GM18508 (cell line): ENCODE measurements around the gene SPACA4.
"Not testable (repeated sequence)": the region's sequence is repeated elsewhere in the genome, so short reads cannot be mapped to it uniquely, and the experiment has no call there.

ENCODE experiments used
- ATAC-seq: cut with Tn5 transposase; IDR thresholded peaks from one replicate; pipeline ENCODE4 v1.9.1; 2021; ENCODE audit warnings: moderate number of reproducible peaks; ENCODE audit not compliant: insufficient read depth, unreplicated experiment

Gene SPACA4

DNA sequence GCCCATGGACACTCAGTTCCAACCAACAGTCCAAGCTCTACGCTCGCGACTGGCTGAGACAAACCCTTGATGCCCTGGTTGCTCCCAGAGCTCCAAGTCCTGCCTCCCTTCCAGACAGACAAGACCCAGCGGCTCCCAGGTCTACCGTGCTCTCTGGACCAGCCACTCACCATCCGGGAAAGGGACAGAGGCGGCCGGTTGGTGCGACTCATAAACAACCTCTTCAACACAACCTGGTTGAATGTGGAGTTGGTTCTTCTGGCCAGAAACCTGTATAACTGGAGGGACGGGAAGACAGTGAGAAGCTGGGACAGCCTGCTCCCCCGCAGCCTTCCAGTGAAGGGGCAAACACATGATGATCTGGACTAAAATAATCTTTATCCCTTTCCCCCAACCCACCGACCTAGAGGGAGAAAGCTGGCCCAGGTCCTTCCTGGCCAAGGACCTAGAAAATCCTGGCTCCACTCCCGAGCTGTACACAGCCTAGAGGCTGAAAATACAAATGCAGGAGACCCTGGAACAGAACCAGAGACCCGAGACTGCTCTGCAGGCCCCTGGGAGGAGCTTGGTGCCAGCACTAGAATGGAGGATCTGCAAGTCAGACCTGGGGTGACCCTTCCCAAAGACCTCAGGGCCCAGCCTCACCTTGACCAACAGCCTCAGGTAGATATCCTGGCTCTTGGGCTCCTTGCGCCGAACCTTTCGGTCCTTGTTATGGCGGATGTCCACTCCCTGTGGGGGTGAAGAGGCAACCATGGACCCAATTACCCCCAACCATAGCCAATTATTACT, 10.8 kb downstream of the SPACA4 start:
- ATAC-seq = no peak

DNA sequence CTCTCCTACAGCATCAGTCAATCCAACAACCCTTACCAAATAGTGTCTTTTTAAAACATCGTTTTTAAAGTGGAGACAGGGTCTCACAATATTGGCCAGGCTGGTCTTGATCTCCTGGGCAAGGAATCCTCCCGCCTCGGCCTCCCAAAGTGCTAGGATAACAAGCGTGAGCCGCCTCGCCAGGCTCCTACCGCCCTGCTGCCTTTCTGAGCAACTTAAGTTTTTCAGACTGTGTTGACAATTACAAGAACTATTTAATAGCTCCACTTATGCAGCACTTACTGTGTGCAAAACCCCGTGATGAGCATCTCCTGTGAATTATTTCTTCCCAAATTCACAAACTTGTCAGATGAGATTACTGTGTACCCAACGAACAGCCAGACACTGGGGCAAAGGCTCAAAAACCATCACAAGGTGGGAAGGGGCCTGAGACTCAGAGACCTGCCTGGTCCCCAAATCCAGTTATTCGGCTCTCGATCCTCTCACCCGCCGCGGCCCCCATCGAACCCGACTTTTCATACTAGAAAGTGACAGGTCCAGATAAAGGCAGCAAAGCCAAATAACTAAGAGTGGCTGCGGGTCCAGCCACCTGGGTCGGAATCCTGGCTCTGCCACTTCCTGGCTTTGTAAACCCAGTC, 11.9 kb downstream of the SPACA4 start:
- ATAC-seq = no peak

DNA sequence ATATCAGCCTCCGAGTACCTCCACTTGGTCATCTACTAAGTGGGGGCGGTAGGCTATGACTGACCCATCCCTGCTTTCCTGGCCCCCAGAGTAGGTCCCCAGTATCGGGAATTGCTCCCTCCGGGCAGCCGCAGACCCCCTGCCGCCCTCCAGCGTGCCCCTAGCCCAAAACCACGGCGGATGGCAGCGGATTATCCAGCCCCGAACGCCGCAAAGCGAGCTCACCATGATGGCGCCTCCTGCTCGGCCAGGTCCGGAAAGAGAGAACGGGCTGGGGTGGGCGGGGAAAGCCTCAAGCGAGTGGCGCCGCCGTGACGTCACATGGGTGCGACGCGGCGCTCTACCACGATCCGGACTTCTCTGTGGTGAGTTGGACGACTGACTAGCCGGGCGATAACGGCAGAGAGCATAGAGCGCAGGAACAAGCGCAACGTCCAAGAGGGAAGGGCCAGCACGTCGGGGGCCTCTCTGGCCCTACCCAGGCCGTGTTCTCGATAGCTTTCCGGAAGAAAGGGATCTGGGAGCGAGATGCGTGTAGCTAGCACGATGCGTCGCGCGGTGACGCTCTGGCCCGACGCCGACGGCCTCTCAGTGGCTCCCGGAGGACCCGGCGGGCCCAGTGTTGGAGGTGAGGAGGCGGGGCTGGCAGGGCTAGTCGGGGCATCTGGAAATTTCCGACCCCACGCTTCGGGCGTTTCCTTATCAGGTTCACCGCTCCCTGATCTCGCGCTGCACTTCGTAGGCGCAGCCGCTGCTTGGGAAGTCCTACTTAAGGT, 12.6 kb downstream of the SPACA4 start, which contains the start of the genes RPL18 and SPHK2:
Gene RPL18, minus strand, starts transcription at position 263 of the 776 bp plus-strand sequence. Its CDS starts 35 bp downstream, at position 228.
Gene SPHK2, plus strand, starts transcription at position 591 of the 776 bp plus-strand sequence. CDS start 1,009 bp downstream, outside the sequence.
- peak; percentile 76 for ATAC-seq

DNA sequence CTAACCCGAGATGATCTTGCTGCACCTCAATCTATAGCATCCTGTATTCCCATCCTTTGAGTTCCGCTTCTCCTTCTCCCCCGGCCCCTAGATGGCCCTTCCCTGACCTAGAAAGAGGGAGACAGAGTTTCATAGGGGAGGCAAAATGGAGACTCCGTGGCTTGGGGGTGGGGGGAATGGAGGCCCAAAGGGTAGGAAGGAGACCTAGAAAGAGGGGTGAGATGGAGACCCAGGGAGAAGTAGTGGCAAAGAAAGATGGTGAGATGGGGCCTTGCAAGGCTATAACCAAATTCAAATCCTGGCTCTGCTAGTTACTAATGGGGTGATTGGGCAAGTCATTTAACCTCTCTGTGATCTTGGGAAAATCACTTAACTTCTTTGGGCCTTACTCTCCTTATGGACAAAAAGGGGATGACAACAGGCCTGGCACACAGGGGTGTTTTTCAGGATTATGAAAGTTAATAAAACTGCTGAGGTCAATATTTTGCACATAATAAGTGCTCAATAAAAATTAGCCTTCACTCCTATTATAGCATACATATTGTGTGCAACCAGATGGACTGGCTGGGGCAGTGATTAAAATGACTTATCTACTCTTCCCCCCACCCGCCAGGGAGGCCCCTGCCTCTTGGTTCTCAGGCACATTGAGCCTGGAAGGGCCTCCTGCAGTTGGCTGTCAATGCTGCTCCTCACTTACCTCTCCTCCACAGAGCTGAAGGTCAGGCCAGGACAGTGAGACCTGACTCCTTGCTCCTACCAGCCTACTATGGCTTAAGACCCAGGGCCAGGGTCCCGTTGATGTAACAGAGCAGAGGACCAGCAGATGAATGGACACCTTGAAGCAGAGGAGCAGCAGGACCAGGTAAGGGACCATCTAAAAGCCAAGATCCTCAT, 13.4 kb downstream of the SPACA4 start:
- ATAC-seq = no peak

DNA sequence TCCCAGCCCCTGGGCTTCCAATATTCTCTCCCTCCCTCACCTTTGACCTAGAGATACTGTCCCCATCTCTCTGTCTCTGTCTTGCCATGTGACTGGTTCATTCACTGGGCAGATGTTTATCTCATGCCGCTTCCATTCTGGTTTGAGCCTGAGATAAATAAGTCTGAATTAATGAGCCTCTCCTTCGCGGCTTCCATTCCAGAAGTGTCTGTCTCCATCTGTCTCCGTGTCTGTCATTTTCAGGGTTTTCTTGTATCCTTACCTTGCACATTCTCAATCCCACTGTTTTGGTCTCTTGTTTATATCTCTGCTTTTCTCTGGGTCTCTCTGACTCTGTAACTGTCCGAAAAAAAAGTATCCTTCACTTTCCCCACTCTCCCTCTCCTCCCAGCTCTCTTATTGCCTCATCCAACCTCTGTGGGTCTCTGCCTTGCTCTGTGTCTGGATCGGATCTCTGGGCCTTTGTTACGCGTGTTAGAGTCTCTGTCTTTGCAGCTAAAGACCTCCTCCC, 17.1 kb downstream of the SPACA4 start:
- ATAC-seq = no peak

DNA sequence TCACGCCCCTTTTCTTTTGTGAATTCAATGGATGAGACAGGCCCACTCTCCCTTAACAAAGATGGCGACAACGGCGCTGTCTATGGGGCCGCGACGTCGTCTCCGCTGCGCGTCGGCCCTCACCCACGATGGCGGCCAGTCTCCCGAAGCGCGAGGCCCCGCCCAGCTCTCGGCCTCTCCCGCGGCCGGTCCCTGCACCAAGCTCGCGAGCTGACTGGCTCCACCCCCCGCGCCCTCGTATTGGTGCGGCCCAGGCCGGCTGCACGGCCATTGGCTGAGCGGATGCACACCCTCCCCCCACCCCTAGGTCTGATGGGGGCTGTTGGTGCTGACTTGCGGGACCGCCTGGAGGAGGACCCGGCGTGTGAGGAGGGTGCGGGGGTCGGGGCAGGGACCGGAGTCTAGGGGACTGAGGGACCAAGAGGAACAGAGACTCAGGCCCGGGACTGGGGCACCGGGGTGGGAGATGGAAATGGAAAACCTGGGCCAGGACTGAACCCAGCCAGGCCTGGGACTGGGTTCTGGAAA, 17.6 kb downstream of the SPACA4 start:
- ATAC-seq = no peak

DNA sequence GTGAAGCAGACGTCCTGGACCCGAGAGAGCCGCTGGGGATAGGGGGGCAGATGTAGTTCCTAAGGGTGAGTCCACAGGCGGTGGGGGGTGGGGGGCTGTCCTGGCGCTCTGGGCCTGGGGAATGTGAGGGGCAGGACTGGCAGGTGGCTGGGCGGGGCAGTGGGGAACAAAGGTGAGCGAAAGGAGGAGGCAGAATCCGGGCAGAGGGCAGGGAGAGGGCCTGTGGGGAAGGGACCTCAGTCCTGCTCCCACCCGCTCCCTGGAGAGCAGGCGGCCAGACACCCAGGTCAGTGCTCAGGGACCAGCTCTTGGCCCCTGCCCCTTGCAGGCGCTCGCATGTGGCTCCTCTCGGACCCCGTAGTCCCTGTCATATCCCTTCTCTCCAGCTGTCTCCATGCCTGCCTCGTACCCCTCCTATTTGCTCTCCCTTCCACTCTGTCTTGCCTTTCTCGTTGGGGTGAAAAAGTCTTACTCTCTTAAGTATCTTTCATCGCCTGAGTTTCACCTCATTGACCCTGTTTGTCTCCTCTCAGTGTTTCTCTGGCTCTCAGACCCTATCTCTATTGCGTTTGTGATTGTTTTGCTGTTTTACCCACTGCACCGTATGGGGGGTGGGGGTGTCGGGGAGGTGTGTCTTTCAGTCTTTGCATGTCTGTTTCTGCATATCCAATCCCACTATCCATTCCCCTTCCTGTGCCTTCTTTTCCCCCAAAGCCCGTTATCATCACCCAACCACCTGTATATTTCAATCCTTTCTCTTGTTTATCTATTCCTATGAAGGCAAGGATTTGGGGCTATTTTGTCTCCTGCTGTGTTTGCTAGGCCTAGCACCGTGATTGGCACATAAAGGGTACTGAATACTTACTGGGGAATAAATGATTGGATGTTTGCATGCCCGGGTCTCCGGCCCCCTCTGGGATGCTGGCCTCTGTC, 18.5 kb downstream of the SPACA4 start:
- ATAC-seq = no peak

DNA sequence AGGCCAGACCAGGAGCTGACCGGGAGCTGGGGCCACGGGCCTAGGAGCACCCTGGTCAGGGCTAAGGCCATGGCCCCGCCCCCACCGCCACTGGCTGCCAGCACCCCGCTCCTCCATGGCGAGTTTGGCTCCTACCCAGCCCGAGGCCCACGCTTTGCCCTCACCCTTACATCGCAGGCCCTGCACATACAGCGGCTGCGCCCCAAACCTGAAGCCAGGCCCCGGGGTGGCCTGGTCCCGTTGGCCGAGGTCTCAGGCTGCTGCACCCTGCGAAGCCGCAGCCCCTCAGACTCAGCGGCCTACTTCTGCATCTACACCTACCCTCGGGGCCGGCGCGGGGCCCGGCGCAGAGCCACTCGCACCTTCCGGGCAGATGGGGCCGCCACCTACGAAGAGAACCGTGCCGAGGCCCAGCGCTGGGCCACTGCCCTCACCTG, 19.4 kb downstream of the SPACA4 start:
- no peak for ATAC-seq

DNA sequence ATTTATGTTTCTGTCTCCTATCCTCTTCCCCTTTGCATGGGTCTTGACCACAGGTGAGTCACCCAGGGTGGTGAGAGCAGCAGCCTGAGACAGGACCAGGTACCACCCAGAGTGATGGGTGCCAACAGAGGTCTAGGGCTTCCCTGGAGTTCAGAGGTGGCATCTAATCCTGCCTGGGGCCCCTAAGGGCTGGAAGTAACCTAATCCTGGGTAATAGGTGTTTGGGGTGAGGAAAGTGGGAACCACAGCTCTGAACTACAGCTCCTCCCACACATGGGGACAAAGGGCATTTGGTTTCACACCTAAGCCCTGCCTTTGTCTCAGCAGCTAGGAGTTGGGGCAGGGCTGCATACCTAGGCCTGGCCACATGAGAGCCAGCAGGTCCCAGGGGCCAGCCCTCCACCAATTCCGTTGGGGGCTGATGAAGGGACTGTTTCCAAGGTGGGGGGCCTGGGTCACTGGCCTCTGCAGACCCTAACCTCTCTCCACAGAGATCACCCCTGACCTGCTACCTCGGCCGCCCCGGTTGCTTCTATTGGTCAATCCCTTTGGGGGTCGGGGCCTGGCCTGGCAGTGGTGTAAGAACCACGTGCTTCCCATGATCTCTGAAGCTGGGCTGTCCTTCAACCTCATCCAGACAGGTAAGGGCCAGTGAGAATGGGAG, 20.8 kb downstream of the SPACA4 start:
- no peak for ATAC-seq

DNA sequence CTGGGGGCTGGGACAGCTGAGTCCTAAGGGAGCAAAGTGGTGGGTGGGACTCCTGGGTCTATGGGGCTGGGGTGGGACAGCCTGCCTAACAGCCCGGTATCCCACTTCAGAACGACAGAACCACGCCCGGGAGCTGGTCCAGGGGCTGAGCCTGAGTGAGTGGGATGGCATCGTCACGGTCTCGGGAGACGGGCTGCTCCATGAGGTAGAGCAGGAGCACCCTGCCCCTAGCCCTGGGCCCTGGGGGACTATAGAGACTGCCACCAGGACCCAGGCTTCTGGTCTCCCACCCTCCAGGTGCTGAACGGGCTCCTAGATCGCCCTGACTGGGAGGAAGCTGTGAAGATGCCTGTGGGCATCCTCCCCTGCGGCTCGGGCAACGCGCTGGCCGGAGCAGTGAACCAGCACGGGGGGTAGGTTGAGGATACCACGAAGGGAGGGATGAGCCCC, 21.3 kb downstream of the SPACA4 start:
- ATAC-seq = no peak

DNA sequence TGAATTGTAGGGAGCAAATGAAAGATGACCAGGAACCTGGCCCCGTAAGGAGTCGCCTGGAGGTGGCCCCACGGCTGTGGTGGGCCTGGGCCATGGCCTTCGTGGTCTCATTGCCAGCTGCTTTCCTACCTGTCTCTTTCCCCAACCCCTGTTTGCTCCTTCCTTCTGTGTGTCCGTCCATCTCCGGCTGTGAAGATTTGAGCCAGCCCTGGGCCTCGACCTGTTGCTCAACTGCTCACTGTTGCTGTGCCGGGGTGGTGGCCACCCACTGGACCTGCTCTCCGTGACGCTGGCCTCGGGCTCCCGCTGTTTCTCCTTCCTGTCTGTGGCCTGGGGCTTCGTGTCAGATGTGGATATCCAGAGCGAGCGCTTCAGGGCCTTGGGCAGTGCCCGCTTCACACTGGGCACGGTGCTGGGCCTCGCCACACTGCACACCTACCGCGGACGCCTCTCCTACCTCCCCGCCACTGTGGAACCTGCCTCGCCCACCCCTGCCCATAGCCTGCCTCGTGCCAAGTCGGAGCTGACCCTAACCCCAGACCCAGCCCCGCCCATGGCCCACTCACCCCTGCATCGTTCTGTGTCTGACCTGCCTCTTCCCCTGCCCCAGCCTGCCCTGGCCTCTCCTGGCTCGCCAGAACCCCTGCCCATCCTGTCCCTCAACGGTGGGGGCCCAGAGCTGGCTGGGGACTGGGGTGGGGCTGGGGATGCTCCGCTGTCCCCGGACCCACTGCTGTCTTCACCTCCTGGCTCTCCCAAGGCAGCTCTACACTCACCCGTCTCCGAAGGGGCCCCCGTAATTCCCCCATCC, 22.1 kb downstream of the SPACA4 start:
- no peak for ATAC-seq

DNA sequence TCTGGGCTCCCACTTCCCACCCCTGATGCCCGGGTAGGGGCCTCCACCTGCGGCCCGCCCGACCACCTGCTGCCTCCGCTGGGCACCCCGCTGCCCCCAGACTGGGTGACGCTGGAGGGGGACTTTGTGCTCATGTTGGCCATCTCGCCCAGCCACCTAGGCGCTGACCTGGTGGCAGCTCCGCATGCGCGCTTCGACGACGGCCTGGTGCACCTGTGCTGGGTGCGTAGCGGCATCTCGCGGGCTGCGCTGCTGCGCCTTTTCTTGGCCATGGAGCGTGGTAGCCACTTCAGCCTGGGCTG, 22.7 kb downstream of the SPACA4 start:
- ATAC-seq = no peak

DNA sequence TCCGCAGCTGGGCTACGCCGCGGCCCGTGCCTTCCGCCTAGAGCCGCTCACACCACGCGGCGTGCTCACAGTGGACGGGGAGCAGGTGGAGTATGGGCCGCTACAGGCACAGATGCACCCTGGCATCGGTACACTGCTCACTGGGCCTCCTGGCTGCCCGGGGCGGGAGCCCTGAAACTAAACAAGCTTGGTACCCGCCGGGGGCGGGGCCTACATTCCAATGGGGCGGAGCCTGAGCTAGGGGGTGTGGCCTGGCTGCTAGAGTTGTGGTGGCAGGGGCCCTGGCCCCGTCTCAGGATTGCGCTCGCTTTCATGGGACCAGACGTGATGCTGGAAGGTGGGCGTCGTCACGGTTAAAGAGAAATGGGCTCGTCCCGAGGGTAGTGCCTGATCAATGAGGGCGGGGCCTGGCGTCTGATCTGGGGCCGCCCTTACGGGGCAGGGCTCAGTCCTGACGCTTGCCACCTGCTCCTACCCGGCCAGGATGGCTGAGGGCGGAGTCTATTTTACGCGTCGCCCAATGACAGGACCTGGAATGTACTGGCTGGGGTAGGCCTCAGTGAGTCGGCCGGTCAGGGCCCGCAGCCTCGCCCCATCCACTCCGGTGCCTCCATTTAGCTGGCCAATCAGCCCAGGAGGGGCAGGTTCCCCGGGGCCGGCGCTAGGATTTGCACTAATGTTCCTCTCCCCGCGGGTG, 23.2 kb downstream of the SPACA4 start:
- ATAC-seq = no peak

DNA sequence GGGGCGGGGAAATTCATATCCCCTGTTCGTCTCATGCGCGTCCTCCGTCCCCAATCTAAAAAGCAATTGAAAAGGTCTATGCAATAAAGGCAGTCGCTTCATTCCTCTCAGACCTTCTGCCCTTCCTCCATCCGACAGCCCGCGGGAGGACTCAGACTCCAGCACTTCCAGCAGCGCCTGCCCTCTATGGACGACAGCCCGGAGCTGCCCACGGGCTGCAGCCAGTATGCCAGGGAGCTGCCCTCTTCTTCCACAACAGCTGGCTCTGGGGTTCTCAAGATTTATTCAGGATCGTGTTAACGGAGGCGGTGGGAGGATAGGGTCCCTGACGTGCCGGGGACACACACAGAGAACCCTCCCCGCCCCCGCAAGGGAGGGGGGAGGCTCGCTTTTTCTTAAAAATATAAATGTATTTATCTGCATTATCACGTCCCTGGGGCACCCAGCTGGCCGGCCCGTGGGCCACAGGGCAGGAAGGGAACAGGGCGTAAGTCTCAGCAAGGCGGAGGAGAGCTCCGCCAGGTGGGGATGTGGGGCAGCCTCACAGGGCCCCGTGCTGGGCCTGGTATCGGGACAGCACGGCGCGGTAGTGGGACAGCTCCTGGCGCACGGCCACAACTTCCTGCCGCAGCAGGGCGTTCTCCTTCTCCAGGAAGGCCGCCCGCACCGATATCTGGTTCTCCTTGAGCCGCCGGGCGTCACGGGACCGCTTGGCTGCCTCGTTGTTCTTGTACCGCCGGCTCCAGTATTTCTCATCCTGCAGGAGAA, 23.9 kb downstream of the SPACA4 start:
- ATAC-seq = no peak

DNA sequence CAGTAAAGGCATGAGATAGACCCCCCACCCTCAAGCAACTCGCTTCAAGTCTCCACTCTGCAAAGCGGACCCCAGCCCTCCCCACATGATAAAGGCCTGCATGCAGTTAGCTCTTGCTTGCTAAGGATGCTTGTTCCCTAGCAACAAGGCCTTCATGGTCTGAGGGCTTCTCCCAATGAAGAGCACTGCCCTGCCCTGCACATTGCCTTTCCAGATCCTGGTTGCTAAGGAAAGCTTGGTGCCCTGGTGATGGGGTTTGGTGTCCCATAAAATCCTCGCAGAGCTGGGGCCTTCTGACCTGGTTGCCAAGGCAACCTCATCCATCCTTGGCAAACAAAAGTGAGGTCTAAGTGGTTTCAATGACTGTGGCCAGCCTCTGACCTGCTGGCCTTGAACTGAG, 24.7 kb downstream of the SPACA4 start:
- ATAC-seq = no peak

DNA sequence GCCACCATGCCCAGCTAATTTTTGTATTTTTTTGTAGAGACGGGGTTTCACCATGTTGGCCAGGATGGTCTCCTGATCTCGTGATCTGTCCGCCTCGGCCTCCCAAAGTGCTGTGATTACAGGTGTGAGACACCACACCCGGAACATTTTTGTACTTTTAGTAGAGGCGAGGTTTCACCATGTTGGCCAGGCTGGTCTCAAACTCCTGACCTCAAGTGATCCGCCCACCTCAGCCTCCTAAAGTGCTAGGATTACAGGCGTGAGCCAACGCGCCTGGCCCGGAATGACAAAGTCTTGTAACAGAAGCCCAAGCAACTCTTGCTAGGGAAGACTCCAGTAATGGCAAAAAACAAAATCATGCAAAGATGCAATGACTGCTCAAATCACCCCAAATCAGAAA, 25.7 kb downstream of the SPACA4 start:
- not testable (repeated sequence) for ATAC-seq
